Stimulated activated CD8-positive, alpha-beta memory T cell treated with anti-CD3 and anti-CD28 coated beads, Interleukin-4, amount 100 ng/mL, for 24 hours (primary cell): ENCODE results near the gene DNAH8.

ENCODE experiments used
- DNase-seq: peaks from one replicate; pipeline ENCODE4 v3.0.0-alpha.2; 2020; ENCODE audit warnings: low read depth

The DNAH8 gene

DNA sequence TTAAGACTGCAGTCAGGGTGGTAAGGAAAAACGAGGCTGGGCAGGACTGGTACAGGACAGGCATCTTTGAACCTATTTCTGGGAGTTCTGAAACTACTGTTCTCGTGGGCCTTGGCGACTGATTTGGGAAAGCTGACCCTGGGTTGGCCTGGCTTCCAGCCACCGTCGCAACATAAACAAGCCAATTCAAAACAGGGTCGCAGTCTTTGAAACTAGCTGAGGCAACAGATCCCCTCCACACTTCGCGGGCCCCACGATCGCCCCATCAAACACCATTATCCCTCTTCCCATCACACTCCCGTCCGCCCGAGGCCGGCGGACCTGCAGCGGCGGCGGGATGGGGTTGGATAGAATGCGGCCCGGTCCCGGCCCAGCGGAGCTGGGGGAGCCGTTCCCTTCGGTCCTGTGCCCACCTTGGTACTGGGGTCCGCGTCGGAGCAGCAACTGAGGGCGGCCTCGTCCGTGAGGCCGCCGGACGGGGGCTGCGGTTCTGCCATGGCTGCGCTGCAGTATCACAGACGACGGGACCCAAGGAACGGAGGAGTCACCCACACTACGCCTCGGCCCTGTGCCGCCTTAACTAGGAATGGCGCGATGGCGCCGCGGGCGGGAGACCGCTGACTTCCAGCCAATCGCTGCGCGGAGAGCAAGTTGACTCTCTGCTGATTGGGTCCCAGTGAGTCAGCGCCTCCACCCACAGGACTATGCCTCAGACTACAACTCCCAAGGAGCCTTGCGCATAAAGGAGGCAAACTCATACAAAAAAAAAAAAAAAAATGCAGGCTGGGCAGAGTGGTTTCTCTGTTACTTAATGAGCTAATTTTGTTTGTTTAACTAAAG, 12.3 kb upstream of the DNAH8 start, which contains the start of gene GLO1:
Gene GLO1, minus strand, starts transcription at position 588 of the 840 bp plus-strand sequence. Its CDS starts 91 bp downstream, at position 497.
- peak; percentile 95 for DNase-seq

GRCh38 chr6:38703949-38704590, 11.0 kb upstream of the DNAH8 start:
- no peak for DNase-seq

- no peak for DNase-seq
Measured at GRCh38 chr6:38705924-38706323, 9.2 kb upstream of the DNAH8 start.

- no peak for DNase-seq
Measured at GRCh38 chr6:38708496-38708895, 6.6 kb upstream of the DNAH8 start.

DNA sequence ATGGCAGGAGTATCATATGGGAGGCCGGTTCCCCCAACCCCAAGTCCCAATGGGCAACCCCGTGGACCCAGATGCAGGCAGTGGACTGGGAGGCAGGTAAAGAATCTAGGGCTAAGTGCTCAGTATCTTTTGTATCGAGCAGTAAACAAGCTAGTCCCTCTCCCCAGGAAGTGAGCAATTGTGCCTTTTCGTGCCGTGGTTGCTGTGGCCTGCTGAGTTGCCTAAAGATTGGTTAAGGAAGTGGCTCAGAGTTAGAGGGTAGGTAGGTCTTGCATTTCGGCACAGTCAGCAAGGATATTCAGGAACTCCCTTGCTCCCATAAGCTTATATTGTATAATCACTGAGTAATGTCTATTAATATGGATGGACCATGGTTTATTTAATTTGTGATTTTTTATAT, 1.3 kb upstream of the DNAH8 start:
- peak; percentile 22 for DNase-seq

- DNase-seq = no peak
Measured at GRCh38 chr6:38714239-38715015, 684 bp upstream of the DNAH8 start.

DNA sequence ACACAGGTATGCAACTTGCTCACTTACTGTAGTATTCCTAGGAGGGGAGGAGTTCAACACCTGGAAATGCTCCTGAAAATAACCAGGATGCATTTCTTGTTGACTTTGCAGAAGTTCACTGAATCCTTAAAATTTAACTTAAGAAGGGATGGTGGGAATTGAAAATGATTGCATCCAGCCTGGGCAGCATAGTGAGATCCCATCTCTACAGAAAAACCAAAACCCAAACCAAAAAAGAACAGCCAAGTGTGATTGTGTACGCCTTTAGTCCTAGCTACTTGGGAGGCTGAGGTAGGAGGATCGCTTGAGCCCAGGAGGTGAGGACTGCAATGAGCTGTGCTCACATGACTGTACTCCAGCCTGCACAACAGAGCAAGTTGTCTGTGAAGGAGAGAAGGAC, 1.7 kb downstream of the DNAH8 start:
- no peak for DNase-seq

DNA sequence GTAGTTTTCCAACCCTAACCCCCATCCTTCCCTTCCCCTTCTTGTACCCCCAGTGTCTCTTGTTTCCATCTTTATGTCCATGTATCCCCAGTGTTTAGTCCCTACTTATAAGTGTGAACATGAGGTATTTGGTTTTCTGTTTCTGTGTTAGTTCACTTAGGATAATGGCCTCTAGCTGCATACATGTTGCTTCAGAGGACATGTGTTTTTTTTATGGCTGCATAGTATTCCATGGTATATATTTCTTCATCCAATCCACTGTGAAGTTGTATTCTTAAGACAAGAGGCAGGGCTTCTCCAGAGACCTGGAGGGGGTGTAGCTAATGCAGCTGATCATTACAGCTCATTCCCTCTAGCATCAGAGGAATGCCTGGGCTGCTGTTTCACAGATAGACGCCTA, 4.2 kb downstream of the DNAH8 start:
- DNase-seq = no peak

DNA sequence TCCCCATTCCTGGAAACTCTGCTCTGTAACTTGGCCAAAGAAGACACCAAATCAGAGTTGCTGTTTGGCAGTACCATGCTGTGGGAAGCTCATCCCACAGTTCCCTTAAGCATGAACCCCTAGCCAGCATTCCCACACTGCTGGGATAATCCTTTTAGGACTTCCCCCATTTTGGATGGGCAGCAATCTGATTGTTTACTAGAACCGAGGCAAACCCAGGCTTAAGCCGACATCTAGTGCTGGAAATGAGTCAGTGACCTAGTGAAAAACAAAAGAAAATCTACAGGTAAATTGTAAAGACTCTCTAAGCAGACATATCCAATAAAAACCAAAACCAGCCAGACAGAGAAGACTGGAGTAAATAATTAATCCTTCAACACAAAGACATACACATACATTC, 5.2 kb downstream of the DNAH8 start:
- DNase-seq = no peak

DNA sequence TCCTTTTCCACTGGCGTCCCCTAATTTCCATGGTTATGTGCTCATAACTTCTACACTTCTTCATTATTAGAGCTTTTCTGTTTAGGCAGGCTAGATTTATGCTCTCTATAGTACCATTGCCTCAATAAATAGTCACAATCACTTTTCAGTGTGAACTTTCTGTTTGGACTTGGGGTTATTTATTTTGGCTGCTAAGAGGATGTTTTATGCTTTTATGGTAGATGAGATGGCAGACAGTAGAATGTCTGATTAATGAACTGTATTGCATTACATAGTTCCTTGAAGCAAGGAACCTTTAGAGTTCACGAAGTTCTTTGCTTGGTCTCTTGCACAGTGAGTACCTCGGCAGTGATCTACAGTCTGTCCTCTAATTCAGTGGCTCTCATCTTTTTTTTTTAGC, 6.9 kb downstream of the DNAH8 start:
- DNase-seq = no peak

DNA sequence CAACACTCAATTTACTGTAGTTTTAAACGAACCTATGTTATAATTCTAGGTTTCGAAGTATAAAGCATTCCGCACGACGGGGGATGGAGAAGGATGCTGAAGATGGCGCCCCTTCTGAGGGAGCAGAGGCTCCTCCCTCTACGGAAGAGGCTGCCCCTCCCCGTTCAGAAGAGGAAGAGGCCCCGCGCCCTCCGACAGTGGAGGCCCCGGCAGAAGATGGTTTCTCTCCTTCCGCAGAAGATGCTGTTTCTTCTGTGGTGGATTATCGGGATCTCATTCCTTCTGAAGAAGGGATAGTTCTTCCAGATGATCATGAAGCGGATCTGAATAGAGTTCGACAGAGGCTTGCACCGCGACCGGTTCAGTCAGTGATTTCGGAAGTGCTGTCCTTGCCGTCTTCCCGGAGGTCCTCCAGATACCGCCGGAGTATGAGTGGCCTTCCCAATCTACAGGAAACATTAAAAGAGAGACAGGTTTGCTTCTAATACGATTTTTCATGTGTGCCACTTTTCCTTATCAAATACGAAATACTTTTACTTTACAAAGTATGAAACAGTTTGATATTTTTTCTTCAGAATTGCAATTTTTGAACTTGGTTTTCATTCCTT, 7.7 kb downstream of the DNAH8 start:
- no peak for DNase-seq

GRCh38 chr6:38723783-38724182, 8.7 kb downstream of the DNAH8 start:
- no peak for DNase-seq

DNA sequence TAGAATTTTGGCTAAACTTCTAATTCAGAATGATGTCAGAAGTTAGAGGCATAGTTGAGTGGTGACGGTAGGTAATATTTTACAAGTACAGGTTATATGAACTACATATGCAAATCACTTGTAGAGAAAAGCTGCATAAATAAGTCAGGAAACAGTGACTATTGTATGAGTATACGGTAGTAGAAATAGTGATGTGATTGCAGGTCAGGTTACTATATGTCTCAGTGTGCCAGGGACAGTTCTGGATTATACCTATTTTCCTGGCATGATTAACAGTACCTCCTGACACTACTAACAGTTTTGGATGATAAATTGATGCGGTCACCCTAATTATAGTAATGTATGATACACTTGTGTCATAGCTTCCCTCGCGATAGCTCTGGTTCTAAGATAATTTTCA, 9.2 kb downstream of the DNAH8 start:
- no peak for DNase-seq

GRCh38 chr6:38725414-38726183, 10.5 kb downstream of the DNAH8 start:
- DNase-seq = no peak

GRCh38 chr6:38728203-38728602, 13.1 kb downstream of the DNAH8 start:
- no peak for DNase-seq

- DNase-seq = no peak
Measured at GRCh38 chr6:38730140-38730862, 15.2 kb downstream of the DNAH8 start.

DNA sequence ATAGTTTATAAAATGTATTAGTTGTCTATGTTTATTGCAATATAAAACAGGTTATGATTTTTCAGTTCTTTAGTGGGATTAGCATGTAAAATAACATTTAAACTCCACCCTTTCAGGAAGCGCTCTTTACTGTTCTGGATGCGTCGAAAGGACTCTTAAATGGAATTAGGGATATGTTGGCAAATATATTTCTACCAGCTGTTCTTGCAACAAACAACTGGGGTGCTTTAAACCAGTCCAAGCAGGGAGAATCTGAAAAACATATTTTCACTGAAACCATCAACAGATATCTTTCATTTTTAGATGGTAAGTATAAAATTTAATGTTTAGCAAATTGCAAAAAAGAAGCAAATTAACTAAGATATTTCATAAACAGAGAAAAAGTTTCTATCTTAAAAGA, 21.8 kb downstream of the DNAH8 start:
- no peak for DNase-seq

- DNase-seq = no peak
Measured at GRCh38 chr6:38738261-38738660, 23.1 kb downstream of the DNAH8 start.

DNA sequence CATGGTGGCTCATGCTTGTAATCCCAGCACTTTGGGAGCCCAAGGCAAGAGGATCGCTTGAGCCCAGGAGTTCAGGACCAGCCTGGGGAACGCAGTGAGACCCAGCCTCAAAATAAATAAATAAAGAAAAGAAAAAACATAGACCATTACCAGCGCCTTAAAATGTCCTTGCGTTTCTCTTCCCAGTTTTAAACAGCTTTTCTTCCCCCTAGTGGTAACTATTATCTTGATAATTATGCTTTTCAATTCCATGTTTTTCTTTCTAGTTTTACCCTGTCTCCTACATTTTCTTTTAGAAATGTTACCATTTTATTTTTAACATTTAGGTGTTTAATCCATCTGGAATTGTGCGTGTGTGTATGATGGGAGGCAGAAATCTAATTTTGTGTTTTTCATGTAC, 24.4 kb downstream of the DNAH8 start:
- no peak for DNase-seq

GRCh38 chr6:38749473-38749872, 34.4 kb downstream of the DNAH8 start:
- no peak for DNase-seq
